Vagina (tissue), 2 donors: ENCODE data around the gene CPHXL.

Source experiments
- CTCF ChIP-seq, 3 experiments: fragments of 450-650 bp in 2 of 3; fragments of 200-600 bp in 1 of 3; sonication (generic) in 1 of 3; IDR thresholded peaks; one replicate each; pipeline ENCODE4 v1.5.1; 2017 to 2019; ENCODE audit warnings: antibody characterized with exemption in 3 of 3, mild to moderate bottlenecking in 2 of 3, moderate library complexity in 2 of 3
- POLR2A ChIP-seq, 2 donors: fragments of 450-650 bp; IDR thresholded peaks; one replicate each; pipeline ENCODE4 v1.6.1; 2017; ENCODE audit warnings: antibody characterized with exemption in 2 of 2, mild to moderate bottlenecking in 2 of 2, moderate library complexity in 2 of 2
- POLR2AphosphoS5 ChIP-seq, 2 donors: sonication (generic); formaldehyde crosslinking; IDR thresholded peaks; one replicate each; pipeline ENCODE4 v1.9.0; 2017; ENCODE audit warnings: antibody characterized with exemption in 2 of 2, mild to moderate bottlenecking in 2 of 2, low read depth in 1 of 2; ENCODE audit not compliant: insufficient read depth in 1 of 2

- no peak for TF ChIP-seq CTCF (IDR thresholded peaks at IDR 0.05)
- no peak for TF ChIP-seq POLR2AphosphoS5 (IDR thresholded peaks at IDR 0.05; ENCODE audit: insufficient read depth in 1 of 2, low read depth in 1 of 2)
- TF ChIP-seq POLR2A (IDR thresholded peaks at IDR 0.05), result no peak
These were observed 11.6 kb downstream of the CPHXL start for GRCh38 chr16:75714661-75715060.
